Glutamatergic neuron (in vitro differentiated cells): Measurements from ENCODE around the gene LGALSL. TPM values are rescaled to one million over a fixed set of nuclear protein-coding genes. Genes with fewer than 3 reads are reported as not detected.

ENCODE experiments used
- DNase-seq: peaks from one replicate; pipeline ENCODE4 v3.0.0; 2022
- H3K27ac Mint-ChIP-seq: one replicate; pipeline ENCODE4 v1.8.0; 2020; ENCODE audit warnings: mild to moderate bottlenecking, mixed read lengths, inconsistent platforms; ENCODE audit not compliant: unreplicated experiment
- H3K27me3 Mint-ChIP-seq: one replicate; pipeline ENCODE4 v1.8.0; 2020; ENCODE audit warnings: mild to moderate bottlenecking, moderate library complexity, mixed read lengths, inconsistent platforms; ENCODE audit not compliant: unreplicated experiment
- H3K36me3 Mint-ChIP-seq: one replicate; pipeline ENCODE4 v1.8.0; 2020; ENCODE audit warnings: mild to moderate bottlenecking, mixed read lengths, inconsistent platforms; ENCODE audit not compliant: unreplicated experiment
- H3K4me1 Mint-ChIP-seq: one replicate; pipeline ENCODE4 v1.8.0; 2020; ENCODE audit warnings: mild to moderate bottlenecking, low read depth, mixed read lengths, inconsistent platforms; ENCODE audit not compliant: unreplicated experiment
- H3K4me3 Mint-ChIP-seq: one replicate; pipeline ENCODE4 v1.8.0; 2020; ENCODE audit warnings: mild to moderate bottlenecking, mixed read lengths, inconsistent platforms; ENCODE audit not compliant: unreplicated experiment
- H3K9me3 Mint-ChIP-seq: one replicate; pipeline ENCODE4 v1.8.0; 2020; ENCODE audit warnings: mild to moderate bottlenecking, moderate library complexity, mixed read lengths, inconsistent platforms; ENCODE audit not compliant: unreplicated experiment
- total RNA-seq: library from RNA; stranded (reverse); fragmentation: NEBNext Ultra II Directional; extraction: Animal tissue kit (Norgen Biotek cat#: 25700); gene quantifications from one replicate; pipeline ENCODE4 v1.2.1, GENCODE V29; 2021; ENCODE audit not compliant: unreplicated experiment
- TF ChIP-seq, protein P1 (sequence below): fragments of 200-600 bp; sonication (generic); IDR thresholded peaks from one replicate; pipeline ENCODE4 v1.5.0; 2021; ENCODE audit not compliant: partially characterized antibody, unreplicated experiment

LGALSL gene
- total RNA-seq, 1 donor from 2014 or later, result 2.8 TPM

GRCh38 chr2:64479259-64480117, 25.5 kb downstream of the LGALSL start:
- Mint-ChIP-seq H3K9me3 (no peaks in the 10 kb centered on the region), H3K27ac (no peak overlapping the region), H3K4me1 (no peaks in the 10 kb centered on the region)

GRCh38 chr2:64481665-64482064, 27.7 kb downstream of the LGALSL start:
- TF ChIP-seq, protein P1, sequence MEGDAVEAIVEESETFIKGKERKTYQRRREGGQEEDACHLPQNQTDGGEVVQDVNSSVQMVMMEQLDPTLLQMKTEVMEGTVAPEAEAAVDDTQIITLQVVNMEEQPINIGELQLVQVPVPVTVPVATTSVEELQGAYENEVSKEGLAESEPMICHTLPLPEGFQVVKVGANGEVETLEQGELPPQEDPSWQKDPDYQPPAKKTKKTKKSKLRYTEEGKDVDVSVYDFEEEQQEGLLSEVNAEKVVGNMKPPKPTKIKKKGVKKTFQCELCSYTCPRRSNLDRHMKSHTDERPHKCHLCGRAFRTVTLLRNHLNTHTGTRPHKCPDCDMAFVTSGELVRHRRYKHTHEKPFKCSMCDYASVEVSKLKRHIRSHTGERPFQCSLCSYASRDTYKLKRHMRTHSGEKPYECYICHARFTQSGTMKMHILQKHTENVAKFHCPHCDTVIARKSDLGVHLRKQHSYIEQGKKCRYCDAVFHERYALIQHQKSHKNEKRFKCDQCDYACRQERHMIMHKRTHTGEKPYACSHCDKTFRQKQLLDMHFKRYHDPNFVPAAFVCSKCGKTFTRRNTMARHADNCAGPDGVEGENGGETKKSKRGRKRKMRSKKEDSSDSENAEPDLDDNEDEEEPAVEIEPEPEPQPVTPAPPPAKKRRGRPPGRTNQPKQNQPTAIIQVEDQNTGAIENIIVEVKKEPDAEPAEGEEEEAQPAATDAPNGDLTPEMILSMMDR, result no peak
- Mint-ChIP-seq H3K4me3 (no peak overlapping the region), H3K27me3 (no peaks in the 10 kb centered on the region), H3K9me3 (no peaks in the 10 kb centered on the region), H3K36me3 (no peaks in the 10 kb centered on the region), H3K27ac (no peak overlapping the region), H3K4me1 (peaks cover 9% of the 10 kb centered on the region)
- DNase-seq, result no peak

More at GRCh38 chr2:64479259-64480117, 25.5 kb downstream of the LGALSL start:
- H3K4me3 Mint-ChIP-seq, result no peak overlapping the region
- H3K27me3 Mint-ChIP-seq, result no peaks in the 10 kb centered on the region
- TF ChIP-seq, protein P1, result no peak
- no peak for DNase-seq
- H3K36me3 Mint-ChIP-seq, result no peaks in the 10 kb centered on the region

DNA sequence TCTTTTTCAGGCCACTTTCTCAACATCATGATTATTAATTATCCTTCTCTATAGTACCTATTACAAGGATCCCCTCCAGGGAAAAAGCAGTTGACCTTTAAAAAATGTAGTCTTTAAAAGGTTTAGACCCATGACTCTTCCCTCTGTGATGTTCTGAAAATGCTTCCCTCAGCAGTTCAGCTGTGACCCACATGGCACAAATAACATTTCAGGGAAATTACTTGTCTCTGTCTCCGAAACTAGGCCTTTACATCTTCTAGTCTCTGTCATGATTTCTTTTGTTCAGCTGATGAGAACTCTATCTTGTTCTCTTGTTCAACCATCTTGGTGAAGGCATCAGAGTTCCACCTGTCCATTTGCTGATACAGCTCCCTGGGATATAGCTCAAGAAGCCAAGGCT, 28.3 kb downstream of the LGALSL start:
- peaks cover 15% of the 10 kb centered on the region for H3K4me1 Mint-ChIP-seq
- no peaks in the 10 kb centered on the region for H3K27me3 Mint-ChIP-seq
- H3K9me3 Mint-ChIP-seq, result no peaks in the 10 kb centered on the region
- no peak for DNase-seq
- no peaks in the 10 kb centered on the region for H3K36me3 Mint-ChIP-seq
- H3K4me3 Mint-ChIP-seq, result no peak overlapping the region
- H3K27ac Mint-ChIP-seq, result no peak overlapping the region
- TF ChIP-seq, protein P1, result no peak

DNA sequence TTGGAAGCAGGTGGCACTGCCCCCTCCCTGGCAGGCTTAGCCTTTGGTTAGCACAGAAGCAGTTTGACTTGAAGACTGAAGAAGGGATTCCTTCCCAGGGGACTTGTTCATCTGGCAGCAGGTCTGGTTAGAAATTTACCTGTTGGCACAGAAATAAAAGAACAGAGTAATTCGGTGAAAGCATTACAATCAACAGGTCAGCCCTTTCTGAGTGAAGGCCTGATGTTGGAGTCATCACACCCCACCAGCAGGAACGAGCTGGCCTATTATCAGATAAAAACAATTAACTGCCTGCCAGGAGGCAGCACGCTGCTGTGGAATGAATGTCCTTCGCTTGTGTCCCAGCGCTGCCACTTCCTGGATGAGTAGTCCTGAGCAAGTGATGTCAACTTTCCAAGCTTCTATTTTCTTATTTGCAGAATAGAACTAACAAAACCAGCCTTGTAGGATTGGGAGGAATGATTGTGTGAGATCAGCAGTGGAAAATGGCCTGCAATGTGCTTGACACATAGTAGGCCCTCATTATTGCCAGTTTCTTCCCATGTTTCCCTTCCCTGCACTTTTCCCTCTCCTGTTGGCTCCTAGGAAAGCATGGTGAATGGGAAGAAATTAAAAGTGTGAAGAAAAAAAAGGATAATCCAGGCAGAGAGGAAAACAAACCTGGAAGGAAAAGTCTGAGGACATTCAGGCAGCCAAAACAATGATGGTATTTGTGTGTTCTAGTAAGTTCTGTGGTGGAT, 29.0 kb downstream of the LGALSL start:
- TF ChIP-seq, protein P1, result no peak
- H3K27ac Mint-ChIP-seq, result no peak overlapping the region
- H3K27me3 Mint-ChIP-seq, result no peaks in the 10 kb centered on the region
- peaks cover 21% of the 10 kb centered on the region for H3K4me1 Mint-ChIP-seq
- H3K36me3 Mint-ChIP-seq, result no peaks in the 10 kb centered on the region
- H3K4me3 Mint-ChIP-seq, result no peak overlapping the region
- no peaks in the 10 kb centered on the region for H3K9me3 Mint-ChIP-seq
- no peak for DNase-seq

DNA sequence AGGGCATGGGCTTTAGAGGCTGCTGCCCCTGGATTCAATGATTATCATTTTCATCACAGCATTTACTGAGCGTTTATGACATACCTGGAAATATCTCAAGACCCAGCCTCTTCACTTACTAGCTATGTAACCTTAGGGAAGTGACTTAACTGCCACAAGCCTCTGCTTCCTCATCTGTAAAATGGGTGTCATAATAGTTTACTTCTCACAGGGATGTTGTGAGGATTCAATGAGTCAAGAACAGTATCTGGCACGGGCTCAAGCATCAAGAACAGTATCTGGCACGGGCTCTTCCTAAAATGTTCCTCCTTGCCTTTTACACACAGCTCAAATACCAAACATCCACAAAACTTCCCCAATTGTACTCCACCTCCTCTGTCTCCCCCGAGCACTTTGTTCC, 31.4 kb downstream of the LGALSL start:
- H3K4me1 Mint-ChIP-seq, result peaks cover 32% of the 10 kb centered on the region
- peaks cover 2% of the 10 kb centered on the region for H3K9me3 Mint-ChIP-seq
- no peak overlapping the region for H3K27ac Mint-ChIP-seq
- peaks cover 3% of the 10 kb centered on the region for H3K27me3 Mint-ChIP-seq
- DNase-seq, result no peak
- H3K4me3 Mint-ChIP-seq, result no peak overlapping the region
- TF ChIP-seq, protein P1, result no peak
- no peaks in the 10 kb centered on the region for H3K36me3 Mint-ChIP-seq
